ENCODE measurements around the gene HES1.

Gene HES1

DNA sequence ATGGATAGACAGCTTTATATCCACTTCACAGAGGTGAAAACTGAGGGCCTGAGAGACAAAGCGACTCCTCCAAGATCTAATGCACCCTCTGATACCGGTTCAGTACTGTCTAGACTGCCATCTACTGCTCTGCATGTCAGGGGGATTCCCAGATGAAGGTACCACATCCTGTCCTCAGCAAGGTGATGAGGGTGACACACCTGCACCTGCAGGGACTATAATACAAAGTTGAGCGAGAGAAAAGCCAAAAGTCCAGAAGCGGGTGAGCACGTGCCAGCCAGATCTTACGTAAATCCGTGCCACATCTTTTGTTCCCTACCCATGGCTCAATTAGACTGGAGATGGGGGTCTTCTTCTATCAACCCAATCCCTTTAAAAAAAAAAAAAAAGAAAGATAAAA lies 32.4 kb upstream of the HES1 start:
- FAIRE-seq = no peak

DNA sequence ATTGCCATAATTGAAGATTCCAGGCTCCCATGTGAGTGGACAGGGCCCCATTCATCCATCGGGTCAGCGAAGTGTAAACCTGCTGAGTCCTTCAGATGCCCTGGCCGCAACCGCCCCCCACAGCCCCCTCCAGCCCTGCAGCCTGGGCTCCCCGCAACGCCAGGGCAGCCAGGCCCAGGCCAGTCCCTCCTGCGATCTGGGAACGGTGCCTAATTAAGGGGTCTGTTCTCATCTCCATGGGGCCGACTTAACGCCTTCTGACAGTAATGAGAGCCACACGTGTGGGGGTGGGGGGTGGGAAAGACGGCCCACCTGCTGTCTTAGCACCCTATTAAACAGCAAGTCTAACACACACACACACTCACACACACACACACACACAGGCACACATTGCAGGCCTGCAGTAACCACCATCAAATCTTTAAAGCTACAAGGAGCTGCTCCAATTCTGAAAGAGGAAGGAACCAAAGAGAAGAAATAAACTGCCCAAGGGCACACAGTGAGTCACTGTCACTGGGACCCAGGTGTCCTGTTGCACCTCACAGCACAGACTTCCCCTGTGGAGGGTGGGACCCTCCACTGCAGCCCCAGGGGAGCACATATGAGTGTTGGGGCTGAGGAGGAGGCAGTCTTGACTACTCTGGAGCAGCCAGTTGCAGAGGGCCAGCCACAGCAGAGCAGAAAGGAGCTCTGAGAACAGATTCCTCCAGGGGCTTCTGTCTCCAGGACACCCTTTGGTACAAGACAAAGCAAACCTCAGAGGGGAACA lies 31.8 kb upstream of the HES1 start:
- no peak for FAIRE-seq

DNA sequence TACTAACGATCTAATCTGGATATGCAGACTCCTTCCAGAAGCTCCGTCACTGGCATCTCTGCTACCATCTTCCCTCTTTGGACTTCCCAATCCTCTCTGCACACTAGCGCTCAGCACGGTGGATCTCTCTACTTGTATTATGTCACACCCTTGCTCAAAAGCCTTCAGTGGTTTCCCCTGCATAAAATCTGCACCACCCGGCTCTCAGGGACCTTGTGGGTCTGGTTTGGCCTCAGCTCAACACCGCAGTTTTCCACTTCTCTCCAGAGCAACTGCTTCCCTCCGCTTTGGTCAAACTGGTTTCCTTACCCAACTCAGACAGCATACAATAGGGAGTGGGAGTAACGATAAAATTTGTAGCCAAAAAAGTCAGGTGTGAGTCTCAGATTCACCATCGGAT lies 30.7 kb upstream of the HES1 start:
- no peak for FAIRE-seq

DNA sequence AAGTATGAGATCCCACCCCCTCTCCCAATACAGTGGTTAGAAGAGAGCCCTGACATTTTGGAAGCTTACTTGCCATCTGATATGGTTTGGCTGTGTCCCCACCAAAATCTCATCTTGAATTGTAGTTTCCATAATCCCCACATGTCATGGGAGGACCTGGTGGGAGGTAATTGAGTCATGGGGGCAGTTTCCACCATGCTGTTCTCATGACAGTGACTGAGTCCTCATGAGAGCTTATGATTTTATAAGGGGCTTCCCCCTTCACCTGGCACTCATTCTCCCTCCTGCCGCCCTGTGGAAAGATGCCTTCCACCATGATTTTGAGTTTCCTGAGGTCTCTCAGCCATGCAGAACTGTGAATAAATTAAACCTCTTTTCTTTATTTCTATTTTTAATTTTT lies 28.8 kb upstream of the HES1 start:
- no peak for FAIRE-seq

DNA sequence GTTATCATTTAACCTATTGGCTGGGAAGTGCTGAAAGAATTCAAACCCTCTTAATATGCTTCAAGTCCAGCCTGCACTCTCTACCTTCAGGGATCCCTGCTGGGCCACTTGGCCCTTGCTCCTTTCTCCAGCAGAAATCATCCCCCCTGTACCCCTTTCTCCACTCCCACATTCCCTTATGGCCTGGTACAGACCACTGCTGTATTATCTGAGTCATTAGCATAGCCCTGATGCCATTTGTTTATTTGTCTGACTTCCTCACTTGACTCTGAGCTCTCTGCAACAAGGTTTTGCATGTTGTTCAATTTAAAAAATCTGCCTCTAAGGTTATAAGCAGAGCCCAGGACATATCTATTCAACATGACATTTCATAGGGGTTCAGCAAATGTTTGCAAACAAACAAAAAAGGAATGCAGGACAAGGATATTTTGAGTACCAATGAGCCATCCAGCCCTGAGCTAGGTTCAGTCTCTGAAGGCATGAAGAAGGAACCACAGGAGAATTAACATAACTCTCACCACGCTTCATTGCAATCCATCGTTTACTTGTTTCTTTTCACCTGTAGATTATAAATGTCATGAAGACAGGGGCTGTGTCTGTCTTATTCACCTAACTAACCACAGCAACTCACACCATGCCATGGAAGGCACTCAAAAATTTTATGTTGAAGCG lies 26.6 kb upstream of the HES1 start:
- no peak for FAIRE-seq

DNA sequence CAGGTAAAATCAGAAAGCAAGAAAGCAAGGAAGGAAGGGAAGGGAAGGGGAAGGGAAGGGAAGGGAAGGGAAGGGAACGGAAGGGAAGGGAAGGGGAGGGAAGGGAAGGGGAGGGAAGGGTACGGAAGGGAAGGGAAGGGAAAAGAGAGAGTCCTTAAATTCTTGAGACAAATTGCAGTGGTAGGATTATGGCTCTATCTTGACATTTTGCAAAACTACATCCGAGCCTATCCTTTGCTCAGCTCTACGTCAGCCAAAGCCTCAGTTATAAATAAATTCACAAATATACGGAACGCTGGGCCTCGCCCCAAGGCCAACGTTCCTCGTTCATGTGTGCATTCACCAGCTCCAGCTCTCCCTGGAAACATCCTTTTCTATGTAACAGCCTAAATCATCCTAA lies 25.5 kb upstream of the HES1 start:
- FAIRE-seq = no peak

DNA sequence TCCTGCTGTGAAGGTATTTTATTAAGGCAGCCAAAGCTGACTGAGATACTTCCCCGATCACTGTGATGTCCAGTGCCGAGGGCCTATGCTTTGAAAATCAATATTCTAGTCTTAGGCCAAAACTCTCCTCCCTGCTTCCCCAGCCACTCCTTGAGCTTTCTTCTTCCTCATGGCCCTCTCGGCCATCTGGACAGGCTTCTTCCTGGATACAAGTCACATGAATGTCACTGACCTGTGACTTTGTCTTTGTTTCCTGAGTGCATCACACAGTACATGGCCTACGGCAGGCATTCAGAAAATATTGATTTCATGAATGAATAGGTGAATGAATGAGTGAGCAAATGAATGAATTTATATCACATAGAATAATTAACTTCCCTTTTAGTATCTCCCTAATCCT lies 24.6 kb upstream of the HES1 start:
- FAIRE-seq = no peak

DNA sequence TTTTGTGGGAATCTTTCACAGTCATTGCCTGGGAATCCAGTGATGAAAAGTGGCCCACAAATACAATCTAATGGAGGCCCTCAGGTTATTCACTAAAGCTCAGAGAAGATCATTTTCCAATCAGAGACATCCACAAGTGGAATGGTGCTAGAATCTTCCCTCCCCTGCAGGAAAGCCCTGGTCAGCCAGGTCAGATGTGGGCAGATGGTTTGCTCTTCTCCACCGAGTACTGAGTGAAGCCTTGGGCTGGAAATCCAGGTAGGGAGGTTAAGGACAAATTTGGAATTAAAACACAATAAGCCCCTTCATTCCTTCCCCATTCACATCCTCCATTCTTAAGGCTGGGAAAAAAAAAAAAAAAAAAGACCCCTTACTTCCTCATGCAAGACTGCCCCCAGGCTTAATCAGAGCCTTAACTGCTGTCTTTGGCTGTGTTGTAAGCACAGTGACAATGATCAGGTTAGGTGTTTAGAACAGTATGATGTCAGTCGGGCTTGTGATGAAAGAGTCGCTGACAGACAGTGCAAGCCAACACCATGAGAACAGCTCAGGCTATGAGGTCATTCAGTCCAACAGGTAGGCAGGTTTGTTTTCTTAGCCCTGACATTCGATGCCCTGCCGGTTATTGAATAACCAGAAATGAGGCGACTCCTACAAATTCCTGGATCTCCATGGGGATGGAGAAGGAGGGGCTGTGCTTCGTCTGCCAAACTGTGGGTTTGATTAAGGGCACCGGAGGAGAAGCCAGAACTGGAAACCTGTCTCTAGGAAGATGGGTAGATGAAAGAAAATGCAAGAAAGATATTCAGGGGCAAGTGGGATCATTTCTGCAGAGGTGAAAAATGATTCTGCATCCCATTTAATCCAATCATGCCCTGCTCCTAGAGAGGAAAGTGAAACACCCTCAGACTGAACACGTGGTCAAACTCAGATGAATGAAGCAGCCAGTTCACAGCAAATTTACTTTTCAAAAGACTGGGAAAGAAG lies 23.5 kb upstream of the HES1 start:
- FAIRE-seq = no peak

DNA sequence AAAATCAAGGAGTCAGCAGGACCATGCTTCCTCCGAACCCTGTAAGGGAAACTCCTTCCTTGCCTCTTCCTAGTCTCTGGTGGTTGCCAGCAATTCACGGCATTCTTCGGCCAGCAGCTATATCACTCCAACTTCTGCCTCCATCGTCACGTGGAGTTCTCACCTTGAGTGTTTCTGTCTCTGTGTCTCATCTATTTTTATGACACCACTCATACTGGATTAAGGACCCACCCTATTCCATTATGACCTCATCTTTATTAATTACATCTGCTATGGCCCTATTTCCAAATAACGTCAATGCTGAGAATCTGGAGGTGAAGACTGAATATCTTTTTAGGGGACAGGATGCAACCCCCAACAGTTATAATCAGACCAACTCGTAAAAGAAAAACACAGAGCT lies 21.8 kb upstream of the HES1 start:
- FAIRE-seq = no peak

DNA sequence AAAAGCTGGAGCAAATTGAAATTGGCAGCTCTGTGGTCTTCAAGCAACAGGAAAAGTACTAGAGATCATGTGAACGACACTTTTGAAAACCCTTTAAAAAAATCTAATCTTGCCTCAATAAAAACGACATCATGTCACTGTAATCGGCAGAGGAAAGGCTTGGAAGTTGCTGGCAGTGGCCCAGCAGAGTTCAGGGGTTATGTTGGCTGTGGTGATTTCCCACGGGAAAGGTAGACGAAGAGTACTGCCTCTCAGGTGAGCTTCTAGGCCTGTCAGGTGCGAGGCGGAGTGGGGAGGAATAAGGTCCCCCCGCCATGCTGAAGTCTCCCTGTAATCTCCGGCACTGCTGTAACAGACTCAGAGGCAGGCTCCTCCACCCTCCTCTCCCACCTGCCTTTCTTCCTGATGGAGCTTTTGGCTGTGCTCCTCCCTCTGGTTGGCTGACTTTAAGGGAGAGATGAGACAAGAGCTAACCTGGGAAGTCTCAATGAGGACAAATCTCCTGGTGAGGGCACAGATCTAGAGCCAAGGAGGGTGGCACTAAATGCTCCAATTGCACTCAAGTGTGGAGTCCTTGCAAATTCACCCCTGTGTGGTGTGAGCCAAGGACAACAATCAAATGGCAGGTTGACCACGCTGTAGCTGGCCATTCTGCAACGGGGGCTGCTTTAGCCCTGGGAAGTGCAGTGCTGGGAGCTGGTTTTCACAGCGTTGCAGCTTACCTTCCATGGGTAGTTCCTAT lies 18.7 kb upstream of the HES1 start:
- FAIRE-seq = no peak

DNA sequence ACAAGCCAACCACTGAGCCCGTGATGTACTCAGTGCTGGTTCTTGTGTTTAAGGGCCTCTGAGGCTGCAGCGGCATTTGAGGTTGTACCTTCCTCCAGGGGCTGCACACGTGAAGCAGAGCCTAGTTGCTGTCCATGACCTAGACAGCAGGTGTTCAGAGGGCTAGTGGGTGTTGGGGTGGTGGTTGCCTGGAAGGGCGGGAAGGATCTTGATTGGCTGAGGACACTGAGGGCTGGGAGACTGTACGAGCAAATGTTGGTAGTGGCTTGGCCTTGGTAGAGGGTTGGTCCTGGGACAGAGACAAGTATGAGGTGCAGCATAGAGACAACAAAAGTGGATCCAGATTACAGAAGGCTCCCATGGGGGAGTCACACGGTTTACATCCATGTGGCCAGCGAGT lies 17.0 kb upstream of the HES1 start:
- no peak for FAIRE-seq

DNA sequence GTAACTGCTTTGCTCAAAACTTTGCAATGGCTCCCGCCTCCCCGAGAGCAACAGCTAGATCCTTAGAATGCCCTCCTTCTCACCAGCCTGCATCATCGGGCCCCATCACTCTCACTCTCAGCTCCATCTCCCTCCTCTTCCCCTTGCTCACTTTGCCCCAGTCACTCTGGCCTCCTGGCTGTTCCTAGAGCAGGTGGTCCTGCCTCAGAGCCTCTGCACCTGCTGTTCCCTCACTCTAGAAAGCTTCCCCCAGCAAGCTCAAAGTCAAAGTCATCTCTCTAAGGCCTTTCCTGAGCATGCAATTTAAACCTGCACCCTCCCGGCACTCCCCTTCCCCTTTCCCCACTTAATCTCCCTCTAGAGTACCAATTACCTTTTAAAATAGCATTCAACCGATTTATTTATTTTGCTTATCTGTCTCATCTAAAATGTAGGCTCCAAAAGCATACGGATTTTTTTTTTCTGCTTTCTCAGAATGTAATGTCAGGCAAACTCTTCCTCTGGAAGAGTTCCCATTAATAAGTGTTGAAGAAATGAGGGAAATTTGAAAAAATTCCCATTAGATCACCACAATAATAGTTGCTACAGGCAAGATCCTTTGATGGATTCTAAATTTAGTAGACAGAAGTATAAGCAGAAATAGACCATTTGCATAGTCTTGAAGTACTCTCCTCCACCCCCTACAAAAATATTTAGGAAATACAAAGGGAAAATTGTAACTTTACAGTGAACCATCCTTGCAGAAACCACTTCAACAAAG lies 15.9 kb upstream of the HES1 start:
- no peak for FAIRE-seq

DNA sequence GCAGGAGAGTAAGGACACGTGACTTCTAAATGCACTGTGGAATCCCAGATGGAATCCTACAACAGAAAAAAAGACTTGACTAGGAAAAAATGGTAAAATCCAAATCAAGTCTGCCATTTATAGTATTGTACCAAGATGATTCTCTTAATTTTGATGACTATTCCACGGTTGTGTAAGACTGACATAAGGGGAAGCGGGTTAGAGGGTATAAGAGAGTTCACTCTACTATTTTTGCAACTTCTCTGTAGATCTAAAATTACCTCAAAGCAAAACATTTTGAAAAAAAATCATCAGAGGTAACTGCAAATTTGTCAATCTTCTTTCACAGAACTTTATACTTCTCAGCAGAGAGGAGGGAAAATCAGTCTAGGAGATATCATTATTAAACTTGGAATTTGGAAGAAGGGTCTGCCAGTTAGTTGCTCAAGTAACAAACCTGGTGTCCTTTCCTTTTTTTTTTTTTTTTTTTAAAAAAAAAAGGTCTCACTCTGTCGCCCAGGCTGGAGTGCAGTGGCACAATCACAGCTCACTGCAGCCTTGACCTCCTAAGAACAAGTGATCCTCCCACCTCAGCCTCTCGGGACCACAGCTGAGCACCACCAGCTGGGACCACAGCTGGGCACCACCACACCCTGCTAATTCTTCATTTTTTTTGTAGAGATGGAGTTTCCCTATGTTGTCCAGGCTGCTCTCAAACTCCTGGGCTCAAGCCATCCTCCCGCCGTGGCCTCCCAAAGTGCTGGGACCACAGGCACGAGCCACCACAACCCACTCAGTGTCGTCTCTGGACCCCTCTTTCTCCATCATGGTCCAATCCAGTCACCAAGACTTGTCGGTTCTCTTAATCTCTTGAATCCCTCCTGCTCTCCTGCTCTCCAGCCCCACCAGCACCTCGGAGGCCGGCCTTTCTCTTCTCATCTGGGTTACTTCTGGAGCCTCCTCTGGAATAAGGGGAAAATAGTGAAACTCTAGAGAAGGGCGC lies 14.9 kb upstream of the HES1 start:
- no peak for FAIRE-seq

DNA sequence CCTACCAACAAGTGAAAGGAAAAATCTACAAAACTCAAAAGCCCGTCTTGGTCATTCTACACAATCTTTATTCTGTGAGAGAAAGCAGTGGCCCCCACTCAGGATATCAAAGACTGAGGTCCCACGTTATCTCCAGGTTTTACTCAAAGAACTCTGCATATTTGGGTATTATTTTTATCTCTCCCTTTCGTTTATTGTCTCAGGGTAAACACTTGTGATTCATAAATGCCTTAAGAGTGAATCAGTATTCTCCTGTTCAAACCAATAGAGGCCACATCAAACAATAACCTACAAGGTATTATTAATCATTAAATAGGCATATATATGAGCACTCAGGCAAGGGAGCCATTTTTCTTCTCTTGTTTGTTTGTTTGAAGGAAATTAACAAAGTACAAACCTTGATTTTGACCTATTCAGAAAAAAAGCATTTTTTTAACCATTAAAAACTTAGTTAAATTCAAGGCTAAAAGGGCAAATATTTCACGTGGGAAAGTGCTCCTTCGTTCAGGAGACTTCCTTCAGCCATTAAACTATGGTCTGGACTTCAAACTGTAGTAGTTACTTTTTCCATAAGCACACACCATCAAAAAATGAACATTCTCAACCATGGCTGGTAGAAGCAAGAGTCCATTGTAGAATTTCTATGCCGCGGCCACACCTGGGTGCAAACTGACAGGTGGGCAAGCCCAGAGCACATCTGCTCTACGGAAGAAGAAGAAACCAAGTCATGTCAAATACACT lies 13.9 kb upstream of the HES1 start:
- no peak for FAIRE-seq

DNA sequence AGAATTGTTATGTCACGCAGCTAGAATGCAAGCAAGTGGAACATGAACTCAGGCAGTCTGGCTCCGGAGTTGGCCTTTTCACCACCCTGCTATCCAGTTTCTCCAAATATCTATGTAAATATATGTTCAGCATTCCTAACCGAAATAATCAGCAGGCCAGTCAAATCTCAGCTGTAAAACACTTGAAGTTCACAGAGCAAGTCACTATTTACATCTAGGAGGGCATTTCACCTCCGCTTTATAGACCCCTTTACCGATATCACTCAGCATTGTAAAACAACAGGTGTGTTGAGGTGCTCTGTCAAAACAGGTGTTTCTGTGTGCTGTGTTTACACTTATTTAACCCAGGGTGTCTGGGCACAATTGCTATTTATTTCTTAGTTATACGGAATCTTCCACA lies 12.2 kb upstream of the HES1 start:
- no peak for FAIRE-seq

DNA sequence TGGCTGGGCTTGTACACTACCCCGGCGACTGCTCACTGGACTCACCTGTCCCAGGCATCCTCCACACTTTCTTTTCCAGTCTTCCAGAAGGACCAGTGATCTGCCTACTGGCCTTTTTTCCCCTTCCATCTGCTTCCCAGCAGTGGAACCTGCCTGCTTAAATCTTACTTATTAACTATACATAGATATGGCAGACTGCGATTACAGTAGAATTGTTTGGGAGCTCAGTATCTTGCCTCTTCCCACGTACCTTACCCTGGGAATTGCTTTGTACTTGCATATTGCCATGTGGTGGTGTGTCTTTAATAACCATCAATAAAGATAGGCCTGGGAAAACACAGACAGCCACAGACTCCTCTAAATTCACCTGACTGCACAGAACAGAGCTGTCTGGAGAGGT lies 11.8 kb upstream of the HES1 start:
- FAIRE-seq = no peak

DNA sequence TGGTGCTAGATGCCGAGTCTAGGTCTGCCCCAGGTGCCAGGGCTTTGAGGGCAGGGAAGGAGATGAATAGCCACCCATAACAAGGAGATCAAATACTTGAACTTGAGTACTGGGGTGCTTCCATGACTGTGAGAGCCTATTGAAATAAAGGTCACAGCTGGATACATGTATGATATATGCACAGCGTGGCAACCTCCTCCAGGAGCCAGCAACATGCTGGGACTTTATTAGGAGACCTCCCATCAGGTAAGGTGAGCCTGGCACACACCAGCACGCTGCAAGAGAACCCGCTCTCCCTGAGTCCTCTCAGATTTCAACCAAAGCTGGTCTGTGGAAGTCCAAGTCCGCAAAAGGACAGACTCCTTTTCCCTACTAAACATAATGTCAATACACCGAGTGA lies 10.5 kb upstream of the HES1 start:
- no peak for FAIRE-seq

DNA sequence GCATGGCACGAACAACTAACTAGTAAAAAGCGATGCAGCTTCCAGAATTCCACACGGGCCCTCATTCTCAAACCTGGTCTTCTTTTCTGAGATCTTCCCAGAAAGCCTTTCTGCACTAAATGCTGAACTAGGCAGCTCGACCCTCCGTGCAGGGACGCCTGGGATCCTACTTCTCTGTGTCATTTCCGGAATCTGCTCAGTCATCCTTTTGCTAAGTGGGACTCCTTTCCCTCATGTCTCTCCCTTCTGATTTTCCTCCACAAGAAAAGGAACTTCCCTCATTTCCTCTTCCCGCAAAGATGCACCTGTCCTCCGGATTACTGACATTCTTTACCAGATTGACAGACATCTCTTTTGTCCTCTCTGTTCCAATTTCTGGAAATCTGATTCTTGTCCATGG lies 9.2 kb upstream of the HES1 start:
- FAIRE-seq = no peak

DNA sequence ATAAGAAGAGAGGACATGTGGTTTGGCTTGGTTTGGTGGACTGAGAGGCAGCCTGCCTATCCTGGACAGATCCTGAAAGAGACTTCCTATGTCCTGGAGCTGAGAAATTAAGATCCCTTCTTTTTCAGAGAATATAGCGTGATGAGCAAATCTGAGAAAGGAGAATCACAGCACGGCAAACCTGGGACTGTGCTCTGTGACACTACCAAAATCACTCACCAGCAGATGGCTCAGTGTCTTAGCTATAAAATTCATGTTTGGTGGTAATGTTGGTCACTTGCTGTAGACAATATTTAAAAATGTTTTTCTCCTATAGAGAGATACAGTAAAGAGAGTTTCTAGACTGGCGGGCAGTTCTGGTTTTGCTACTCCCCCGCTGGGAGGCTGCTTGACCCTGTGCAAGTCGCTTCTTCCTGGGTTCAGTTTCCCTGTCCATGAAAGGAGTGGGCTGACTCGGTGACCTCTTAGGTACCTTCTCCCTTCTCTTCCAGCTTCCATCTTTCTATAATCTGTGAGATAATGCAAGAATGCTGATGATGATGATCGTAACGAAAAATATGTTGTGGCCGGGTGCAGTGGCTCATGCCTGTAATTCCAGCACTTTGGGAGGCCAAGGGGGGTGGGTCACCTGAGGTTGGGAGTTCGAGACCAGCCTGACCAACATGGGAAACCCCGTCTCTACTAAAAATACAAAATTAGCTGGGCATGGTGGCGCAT lies 7.6 kb upstream of the HES1 start:
- FAIRE-seq = no peak
